Medulla oblongata (tissue), 1 donor: ENCODE measurements around the gene HPD.
A peak's percentile ranks its signal among the peaks of the same experiment; 100 is the strongest.
"Not testable (repeated sequence)": the region's sequence is repeated elsewhere in the genome, so short reads cannot be mapped to it uniquely, and the experiment has no call there.

Source experiments
- DNase-seq: peaks from one replicate; pipeline ENCODE4 v3.0.0-alpha.2; 2015; ENCODE audit errors: extremely low spot score

The HPD gene

DNA sequence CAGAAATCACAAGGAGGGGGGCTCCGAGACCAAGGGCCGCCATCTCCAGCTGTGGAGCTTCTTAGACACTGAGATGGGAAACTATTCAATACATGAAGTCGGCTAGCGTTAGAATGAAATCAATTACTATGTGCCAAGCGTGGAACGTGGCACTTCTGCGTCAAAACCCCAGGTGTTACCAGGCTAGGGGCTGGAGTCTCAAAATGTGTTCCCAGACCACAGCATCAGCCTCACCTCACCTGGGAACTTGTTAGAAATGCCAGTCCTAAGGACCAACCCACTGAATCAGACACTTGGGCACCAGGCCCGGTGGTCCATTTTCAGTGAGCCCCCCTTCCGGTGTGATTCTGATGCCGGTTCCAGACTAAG lies 59.9 kb downstream of the HPD start:
- DNase-seq: no peak

DNA sequence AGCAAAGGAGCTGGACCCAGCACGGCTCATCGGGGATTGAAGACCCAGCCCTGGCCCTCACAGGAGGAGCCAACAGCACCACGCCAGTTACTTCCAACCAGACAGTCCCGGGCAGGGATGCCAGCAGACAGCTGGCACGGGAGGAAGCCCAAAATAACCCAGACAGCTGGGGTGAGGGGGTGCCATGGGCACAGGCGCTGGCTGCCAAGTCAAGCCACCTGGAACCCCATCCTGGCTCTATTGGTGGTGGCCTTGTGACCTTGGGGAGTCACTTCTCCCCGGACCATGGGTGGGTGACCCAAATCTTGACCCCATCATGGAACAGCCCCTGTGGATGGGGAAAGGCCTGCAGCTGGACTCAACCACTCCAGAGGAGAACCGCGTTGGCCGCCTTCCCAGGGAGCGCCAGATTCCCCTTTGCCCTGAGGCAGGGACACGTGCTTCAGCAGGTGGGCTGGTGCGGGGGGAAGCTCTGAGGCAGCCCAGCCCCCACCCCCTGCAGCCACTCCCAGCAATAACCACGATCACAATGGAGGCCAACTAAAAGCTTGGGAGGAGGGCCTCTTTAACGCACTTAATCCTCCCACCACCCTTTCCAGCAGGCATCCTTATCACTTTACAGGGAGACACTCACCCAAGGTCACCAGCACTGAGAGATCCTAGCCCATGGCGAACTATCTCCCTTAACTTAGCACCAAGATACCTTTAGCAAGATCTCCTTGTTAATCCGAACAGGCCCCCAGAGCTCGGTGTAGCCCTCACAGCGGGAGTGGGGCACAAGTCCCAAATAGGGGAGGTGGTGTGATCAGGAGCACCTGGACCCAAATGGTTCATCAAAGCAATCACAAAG lies 60.5 kb downstream of the HPD start:
- DNase-seq: peak; percentile 46

DNA sequence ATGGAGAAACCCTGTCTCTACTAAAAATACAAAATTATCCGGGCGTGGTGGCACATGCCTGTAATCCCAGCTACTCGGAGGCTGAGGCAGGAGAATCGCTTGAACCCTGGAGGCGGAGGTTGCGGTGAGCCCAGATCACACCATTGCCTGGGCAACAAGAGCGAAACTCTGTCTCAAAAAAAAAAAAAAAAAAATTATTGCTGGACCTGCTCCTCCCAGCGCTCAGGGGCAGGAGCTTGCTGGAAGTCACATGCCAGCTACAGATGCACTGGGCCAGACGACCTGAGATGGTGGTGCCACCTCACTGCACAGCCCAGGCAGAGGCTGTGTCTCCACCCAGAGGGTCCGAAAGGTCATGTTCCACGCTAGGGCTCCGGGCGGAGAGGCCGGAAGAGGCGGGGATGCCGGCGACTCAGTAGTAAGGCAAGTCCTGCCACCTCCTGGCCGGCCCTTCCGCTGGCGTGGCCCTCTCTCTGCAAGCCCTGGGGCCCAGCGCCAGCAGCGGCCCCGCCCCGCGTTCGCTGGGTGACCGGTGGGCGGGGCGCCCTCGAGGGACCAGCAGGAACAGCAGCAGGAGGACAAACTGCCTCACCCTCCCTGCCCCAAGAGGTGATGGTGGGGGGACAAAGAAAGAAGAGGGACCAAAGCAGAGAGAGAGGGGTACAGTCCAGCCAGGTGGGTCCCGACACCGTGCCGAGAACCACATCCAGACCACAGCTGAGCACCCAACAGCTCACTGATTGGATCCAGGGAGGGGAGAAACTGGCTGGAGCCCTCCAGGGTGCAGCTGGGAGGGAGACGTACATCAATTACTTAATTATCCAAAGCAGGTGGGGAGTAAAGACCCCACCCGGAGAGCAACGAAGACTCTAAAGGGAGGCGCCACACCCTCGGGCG lies 61.6 kb downstream of the HPD start:
- DNase-seq: peak; percentile 90

DNA sequence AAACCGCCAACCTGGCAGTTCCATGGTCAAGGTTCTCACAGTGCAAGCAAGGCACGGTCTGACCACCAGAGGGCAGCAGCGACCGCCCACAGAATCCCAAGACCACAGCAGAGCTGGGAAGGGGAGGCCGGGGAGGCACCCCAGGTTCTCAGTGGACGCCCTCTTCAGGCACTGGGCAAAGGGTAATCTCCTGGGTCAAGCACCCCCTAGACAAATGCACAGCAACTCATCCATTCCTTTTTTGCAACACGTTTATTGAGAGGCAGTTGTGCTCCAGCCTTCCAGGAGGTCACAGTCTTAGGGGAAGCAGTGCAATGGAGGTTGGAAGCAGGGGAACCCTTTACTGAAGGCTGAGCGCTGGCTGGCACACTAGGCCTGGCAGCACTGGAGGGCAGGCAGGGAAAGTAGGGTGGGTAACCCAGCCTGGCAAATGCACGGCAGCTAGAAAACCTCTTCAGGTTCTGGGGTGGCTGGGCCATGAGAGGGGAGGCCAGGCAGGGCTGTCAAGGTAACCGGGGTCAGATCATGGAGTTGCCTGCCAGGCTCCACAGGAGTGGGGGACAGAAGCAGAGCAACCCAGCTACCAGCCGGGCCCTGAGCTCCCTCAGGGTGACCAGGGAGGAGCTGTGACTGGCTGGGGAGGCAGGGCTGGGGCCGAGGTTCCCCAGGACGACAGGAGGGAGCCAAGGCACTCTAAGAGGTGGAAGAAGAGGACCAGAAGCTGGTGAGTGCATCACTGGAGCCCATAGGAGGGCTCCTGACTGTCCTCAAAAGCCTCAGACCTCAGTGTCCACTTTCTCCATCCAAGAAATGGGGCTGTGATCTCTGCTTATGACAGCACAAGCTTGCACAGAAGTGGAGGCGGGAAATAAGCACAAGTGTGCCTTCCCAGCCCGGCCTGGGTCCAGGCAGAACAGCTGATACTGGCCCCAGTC lies 63.4 kb downstream of the HPD start:
- DNase-seq: peak; percentile 94

DNA sequence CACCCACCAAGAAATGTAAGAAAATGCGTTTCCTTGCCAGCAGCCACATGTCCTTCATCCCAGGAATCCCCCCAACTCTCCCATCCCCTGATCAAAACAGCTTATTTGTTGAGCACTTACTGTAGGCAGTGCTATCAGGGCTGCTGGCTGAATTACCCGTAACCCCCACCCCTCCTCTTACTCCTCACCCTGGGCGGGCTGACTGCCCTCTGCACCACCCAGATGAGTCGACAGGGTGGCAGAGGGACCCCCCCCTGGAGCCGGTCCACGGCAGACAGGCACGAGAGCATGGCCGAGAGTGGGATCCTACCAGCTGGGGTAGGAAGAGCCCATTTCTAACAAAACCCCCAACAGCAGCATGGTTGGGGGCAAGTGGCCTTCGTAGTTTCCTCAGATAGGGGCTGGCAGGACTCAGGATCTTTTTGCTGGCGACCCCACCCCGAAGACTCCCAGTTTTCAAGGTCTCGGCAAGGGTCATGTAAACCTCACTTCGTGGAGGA lies 64.1 kb downstream of the HPD start:
- no peak for DNase-seq

DNA sequence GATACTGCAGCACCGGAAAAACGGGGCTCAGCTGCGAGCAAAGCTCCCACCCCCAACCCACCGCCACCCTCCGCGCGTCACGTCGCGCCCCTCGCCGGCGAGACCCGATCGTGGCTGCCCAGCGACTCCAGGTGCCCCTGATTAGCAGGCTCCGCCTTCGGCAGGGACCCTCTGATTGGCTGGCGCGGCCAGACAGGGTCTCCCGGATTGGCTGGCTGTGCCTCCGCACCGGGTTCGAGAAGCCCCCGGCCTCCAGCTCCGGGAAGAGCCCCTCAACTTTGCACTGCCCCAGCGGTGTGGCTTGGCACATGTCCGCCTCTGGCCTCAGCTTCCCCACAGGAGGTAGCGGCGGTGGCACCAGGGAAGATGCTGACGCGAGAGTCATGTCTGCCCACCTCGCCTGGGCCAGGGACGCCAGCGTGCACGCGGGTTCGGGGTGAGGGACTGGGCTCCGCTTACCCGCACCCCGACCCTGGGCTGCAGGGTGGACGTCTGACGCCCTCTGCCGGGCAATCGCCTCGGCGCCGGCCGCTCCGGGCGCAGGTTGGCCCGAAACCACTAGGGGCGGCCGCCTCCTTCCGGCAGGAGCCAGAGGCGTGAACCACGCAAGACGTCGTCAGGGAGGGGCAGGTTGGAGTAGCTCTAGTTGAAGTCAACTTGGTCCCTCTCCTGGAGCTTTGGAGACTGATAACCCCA lies 64.7 kb downstream of the HPD start:
- DNase-seq: peak; percentile 90

DNA sequence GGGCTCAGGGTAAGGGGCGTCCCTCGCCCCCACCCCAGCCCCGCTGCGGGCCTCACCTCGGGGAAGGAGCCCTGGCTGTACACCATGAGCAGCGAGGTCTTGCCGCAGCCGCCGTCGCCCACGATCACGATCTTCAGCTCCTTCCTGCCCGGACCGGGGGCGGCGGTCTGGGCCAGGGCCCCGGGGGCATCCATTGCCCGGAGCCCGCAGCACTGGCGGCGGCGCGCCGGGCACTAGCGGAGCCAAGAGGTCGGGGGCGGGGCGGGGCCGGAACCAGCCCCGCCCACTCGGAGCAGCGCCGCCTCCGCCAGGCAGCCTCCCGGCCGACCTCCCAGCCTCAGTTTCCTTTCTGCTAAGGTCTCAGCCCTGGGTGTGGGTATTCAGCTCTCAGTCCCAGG lies 65.2 kb downstream of the HPD start, which contains the start of gene RHOF:
TSS of gene RHOF (minus strand) at position 249 of the 398 bp plus-strand sequence. CDS start at position 194, 55 bp downstream.
- DNase-seq: no peak

DNA sequence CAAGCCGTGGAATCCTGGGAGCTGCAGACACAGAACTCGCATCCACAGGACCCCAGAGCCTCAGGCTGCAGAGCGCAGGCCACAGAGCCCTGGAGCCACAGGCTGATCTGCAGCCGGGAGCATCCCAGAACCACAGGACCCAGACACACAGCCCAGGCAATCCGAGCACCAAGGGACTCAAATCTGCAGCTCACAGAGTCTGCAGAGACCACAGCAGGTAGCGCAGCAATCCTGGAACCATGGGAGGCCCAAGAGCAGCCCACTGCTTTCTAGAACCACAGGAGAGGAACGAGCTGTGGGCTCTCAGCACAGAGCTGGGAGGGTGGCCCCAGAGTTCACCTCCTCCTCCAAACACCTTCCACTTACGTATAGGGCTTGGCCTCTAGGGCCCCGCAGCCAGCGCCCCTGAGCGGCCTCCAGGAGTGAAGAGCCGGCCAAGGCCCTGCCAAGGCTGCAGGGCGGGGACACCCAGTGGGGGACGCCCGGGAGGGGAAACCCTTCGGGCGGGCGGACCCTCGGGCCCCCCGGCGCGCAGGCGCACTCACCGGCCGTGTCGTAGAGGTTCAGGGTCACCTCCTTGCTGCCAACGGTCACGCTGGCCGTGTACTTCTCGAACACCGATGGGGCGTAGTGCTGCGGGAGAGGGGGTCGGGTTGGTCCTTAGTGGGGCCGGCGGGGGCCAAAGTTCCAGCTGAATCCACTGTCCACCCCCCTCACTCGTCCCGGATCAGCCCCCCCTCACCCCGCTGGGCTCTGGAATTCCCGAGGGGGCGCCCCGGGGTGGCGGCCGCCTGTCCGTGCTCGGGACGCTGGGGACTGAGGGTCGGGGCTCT lies 65.8 kb downstream of the HPD start:
- DNase-seq: no peak

DNA sequence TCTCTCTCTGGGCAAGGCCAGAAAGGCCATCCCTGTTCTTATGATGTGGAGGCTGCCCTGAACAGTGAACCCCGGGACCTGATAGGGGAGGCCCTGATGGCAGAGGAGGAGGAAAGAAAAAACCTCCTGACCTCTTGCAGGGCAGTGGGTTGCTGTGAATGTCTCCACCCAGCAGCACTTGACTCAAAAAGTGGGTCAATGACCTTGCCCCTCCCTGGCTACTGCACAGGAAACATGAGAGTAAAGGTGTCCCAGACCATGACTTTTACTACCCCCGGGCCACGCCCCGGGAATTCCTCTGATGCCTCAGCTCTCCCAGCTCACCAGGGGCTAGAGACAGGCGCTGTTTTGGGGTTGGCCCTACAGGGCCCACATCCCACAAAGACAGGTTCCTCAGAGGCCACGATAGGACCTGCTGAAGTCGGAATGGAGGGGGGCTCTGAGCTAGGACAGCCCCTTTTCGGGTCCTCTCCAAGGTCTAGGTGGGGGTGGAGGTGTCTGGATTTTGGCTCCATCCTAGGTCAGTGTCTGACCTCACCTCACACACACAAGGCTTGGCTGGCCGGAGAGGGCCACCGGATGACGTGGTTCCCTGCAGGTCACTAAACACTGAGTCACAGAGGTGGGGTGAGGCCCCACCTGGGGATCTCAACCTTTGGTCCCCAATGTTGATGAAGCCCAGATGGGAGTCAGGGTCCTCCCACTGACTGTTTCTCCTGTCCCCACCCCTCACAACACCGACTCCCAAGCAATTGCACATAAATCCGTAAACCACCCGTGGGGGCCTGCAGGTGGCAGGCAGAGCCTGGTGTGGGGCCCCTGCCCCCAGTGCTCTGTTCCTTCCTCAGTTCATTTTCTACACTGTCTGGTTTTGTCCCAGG lies 66.7 kb downstream of the HPD start:
- no peak for DNase-seq

DNA sequence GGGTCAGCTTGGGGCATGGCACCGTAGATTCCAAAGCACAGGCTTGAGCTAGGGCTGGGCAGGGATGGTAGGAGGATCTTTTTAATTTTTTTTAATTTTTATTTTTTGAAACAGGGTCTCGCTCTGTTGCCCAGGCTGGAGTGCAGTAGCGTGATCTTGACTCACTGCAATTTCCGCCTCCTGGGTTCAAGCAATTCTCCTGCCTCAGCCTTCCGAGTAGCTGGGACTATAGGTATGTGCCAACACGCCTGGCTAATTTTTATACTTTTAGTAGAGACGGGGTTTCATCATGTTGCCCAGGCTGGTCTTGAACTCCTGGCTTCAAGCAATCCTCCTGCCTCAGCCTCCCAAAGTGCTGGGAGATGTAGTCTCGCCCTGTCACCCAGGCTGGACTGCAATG lies 67.9 kb downstream of the HPD start:
- not testable (repeated sequence) for DNase-seq

DNA sequence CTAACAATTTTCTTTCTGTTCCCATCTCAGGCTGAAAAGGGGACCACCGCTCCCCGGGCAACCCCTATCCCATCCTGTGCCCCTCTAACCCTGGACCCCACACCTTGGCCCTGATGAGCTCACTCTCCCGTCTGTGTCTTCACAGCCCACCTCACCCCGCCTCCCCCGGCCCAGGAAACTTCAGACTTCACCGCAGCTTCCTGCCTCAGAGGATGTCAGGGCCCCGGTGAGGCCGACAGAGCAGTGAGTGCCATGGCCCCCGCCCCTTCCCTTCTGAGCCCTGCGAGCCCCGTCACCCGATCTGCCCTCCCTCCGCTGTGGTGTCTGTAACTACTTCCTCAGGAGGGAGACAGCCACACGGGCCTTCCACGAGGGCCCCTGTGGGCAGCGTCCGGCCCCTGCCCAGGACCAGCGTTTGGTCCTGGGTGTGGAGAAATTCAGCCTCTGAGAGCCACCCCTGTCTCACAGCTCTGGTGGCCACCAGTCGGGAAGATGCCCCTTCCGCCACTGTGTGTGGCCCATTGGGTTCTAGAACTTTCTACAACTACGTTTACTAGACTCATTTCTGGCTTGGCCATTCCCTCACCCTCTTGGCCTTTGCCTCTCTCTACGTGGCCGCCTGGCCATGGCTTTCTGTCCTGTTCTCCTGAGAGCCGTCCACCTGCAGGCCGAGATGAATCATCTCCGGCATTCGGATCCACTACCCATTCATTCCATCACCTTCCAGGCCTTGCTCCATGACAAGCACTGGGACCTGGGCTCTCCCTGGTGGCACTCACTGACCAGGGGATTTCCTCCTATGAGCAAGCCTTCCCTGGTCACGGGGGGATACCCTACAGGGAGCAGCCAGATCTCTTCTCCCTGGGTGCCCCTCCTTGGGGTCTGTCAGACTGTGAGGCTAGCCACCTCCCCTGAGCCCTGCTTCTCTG lies 68.6 kb downstream of the HPD start:
- peak; percentile 72 for DNase-seq
